OCI-LY3 (cell line): Measurements from ENCODE around the gene RARA.

Experiments used
- H2AFZ ChIP-seq: fragments of 200-600, 300-600 bp; shearing (Covaris generic); 2 replicates; pipeline ENCODE4 v1.6.0; 2014; ENCODE audit warnings: antibody characterized with exemption, low read depth, low read length
- H3K27ac ChIP-seq: fragments of 200-600, 300-600 bp; sonication (generic); 2 replicates; pipeline ENCODE4 v1.5.1; 2014; ENCODE audit warnings: mild to moderate bottlenecking, low read length, moderate library complexity, mixed read lengths
- H3K27me3 ChIP-seq: fragments of 200-600, 300-600 bp; sonication (generic); 2 replicates; pipeline ENCODE4 v1.6.1; 2014; ENCODE audit warnings: low read depth, low read length, mixed read lengths
- H3K36me3 ChIP-seq: fragments of 200-600, 300-600 bp; sonication (generic); replicated peaks from 2 replicates; pipeline ENCODE3; 2014; ENCODE audit warnings: low read depth, low read length, mixed read lengths
- H3K4me1 ChIP-seq: fragments of 300-600, 200-600 bp; sonication (generic); 2 replicates; pipeline ENCODE4 v1.6.1; 2014; ENCODE audit warnings: low read length, mixed read lengths
- H3K4me2 ChIP-seq: fragments of 200-600, 300-600 bp; sonication (generic); 2 replicates; pipeline ENCODE4 v1.6.1; 2014; ENCODE audit warnings: low read length, mixed read lengths
- H3K4me3 ChIP-seq: fragments of 300-600, 200-600 bp; sonication (generic); 2 replicates; pipeline ENCODE4 v1.5.1; 2014; ENCODE audit warnings: antibody characterized with exemption, mild to moderate bottlenecking, low read length, moderate library complexity
- H3K79me2 ChIP-seq: fragments of 300-600, 200-600 bp; shearing (Covaris generic); 2 replicates; pipeline ENCODE4 v1.6.1; 2014; ENCODE audit warnings: mild to moderate bottlenecking, low read length, mixed read lengths
- H3K9ac ChIP-seq: fragments of 300-600, 200-600 bp; shearing (Covaris generic); 2 replicates; pipeline ENCODE4 v1.6.0; 2014; ENCODE audit warnings: mild to moderate bottlenecking, low read length, moderate library complexity
- H3K9me3 ChIP-seq: fragments of 200-600, 300-600 bp; shearing (Covaris generic); 2 replicates; pipeline ENCODE4 v1.6.1; 2014; ENCODE audit warnings: low read length, mixed read lengths; ENCODE audit not compliant: insufficient read depth
- H4K20me1 ChIP-seq: fragments of 200-600, 300-600 bp; sonication (generic); 2 replicates; pipeline ENCODE4 v1.6.1; 2016; ENCODE audit warnings: low read length, mixed read lengths; ENCODE audit not compliant: insufficient read depth
- CTCF ChIP-seq: fragments of 200-600, 300-600 bp; sonication (generic); IDR thresholded peaks from 2 replicates; pipeline ENCODE4 v1.5.1; 2014; ENCODE audit warnings: antibody characterized with exemption, low read length, low read depth
- EZH2phosphoT487 ChIP-seq: fragments of 200-600 bp; shearing (Covaris generic); IDR thresholded peaks from 2 replicates; pipeline ENCODE4 v1.6.1; 2018; ENCODE audit warnings: antibody characterized with exemption, mixed run types, low read depth

The RARA gene

GRCh38 chr17:40279402-40279801, 29.6 kb upstream of the RARA start:
- no peaks in the 10 kb centered on the region for H4K20me1 ChIP-seq
- no peaks in the 10 kb centered on the region for H3K27me3 ChIP-seq
- no peak overlapping the region for H3K9ac ChIP-seq
- H3K4me3 ChIP-seq, result no peak overlapping the region
- H3K4me2 ChIP-seq, result no peak overlapping the region
- H3K36me3 ChIP-seq, result peaks cover 13% of the 10 kb centered on the region
- TF ChIP-seq CTCF (no peak), EZH2phosphoT487 (no peak)
- no peaks in the 10 kb centered on the region for H3K79me2 ChIP-seq
- peaks cover 11% of the 10 kb centered on the region for H3K4me1 ChIP-seq
- no peak overlapping the region for H2AFZ ChIP-seq
- H3K9me3 ChIP-seq, result no peaks in the 10 kb centered on the region
- H3K27ac ChIP-seq, result no peak overlapping the region

GRCh38 chr17:40281663-40282062, 27.3 kb upstream of the RARA start:
- H3K4me3 ChIP-seq, result no peak overlapping the region
- no peak overlapping the region for H2AFZ ChIP-seq
- H4K20me1 ChIP-seq, result no peaks in the 10 kb centered on the region
- H3K4me1 ChIP-seq, result peaks cover 1% of the 10 kb centered on the region; the same call in 1 of the 2 replicates
- no peaks in the 10 kb centered on the region for H3K27me3 ChIP-seq
- peaks cover 11% of the 10 kb centered on the region for H3K36me3 ChIP-seq
- TF ChIP-seq CTCF, result no peak
- no peak for TF ChIP-seq EZH2phosphoT487
- H3K9me3 ChIP-seq, result no peaks in the 10 kb centered on the region
- no peak overlapping the region for H3K9ac ChIP-seq
- no peaks in the 10 kb centered on the region for H3K79me2 ChIP-seq
- no peak overlapping the region for H3K4me2 ChIP-seq
- no peak overlapping the region for H3K27ac ChIP-seq

GRCh38 chr17:40283662-40284061, 25.3 kb upstream of the RARA start:
- no peaks in the 10 kb centered on the region for H3K27me3 ChIP-seq
- H3K9ac ChIP-seq, result no peak overlapping the region
- no peak overlapping the region for H2AFZ ChIP-seq
- no peak overlapping the region for H3K4me2 ChIP-seq
- H3K27ac ChIP-seq, result no peak overlapping the region
- H3K79me2 ChIP-seq, result peaks cover 10% of the 10 kb centered on the region
- TF ChIP-seq EZH2phosphoT487 (no peak), CTCF (no peak)
- no peaks in the 10 kb centered on the region for H4K20me1 ChIP-seq
- H3K9me3 ChIP-seq, result no peaks in the 10 kb centered on the region
- peaks cover 8% of the 10 kb centered on the region for H3K4me1 ChIP-seq
- no peak overlapping the region for H3K4me3 ChIP-seq
- H3K36me3 ChIP-seq, result peaks cover 7% of the 10 kb centered on the region

GRCh38 chr17:40284085-40284713, 24.8 kb upstream of the RARA start:
- Histone ChIP-seq H3K27me3 (no peaks in the 10 kb centered on the region), H3K4me2 (no peak overlapping the region), H4K20me1 (no peaks in the 10 kb centered on the region), H3K4me3 (no peak overlapping the region), H2AFZ (no peak overlapping the region), H3K4me1 (peaks cover 13% of the 10 kb centered on the region), H3K36me3 (peaks cover 8% of the 10 kb centered on the region), H3K9me3 (no peaks in the 10 kb centered on the region), H3K79me2 (peaks cover 15% of the 10 kb centered on the region), H3K9ac (no peak overlapping the region), H3K27ac (no peak overlapping the region)
- no peak for TF ChIP-seq CTCF
- no peak for TF ChIP-seq EZH2phosphoT487
